T1000 (cell line): ENCODE results near the gene VDR.

Source experiments
- DNase-seq: peaks from one replicate; lab custom pipeline; 2025; ENCODE audit warnings: mixed read lengths; lab: John Stamatoyannopoulos, UW

VDR gene

DNA sequence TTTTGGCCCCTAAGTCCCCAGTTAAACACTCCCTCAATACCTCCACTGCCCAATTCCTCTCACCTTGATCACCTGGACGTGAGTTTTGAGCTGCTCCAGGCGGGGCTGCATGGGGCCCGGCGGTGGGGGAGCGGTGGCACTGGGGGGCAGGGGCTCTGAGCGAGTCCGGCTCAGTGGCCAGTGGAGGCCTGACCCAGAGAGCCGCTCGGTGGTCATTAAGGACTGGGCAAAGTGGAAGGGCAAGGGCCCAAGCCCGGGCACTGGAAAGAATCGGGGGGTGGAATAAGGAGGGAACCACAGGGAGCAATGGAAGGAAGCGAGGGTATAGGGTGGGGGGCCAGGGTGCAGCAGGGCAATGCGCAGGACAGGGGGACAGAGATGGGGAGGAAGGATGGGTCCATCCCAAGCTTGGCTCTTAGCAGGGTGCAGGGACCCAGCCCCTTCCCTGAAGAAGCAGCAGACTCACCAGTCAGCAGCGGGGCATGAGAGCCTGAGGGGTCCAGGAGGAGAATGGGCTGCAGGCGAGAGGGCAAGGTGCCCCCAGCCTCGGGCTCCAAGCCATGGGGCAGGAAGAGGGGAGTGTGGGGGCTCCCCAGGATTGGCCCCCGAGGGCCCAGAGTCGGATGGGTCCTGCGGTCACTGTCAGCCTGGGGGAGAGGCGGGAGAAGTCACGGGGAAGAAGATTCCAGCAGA, 109.5 kb downstream of the VDR start:
- DNase-seq: no peak

DNA sequence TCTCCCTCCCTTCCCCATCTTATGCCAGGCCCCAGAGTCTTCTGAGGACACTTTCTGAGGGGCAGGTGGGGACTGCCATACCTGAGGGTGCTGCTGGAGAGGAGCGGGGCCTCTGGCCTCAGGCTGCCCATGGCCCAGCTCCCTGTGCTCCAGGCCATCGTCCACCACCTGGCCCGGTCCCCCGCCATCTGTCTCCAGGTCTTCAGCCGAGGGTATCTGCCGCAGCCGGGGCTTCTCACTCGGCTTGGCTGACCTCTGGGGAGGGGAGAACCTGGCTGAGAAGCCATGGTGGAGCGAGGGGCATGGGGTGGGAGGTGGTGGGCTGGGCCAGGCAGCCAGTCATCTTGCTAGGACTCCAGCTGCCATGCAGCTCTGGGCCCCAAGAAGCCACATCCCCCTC, 110.1 kb downstream of the VDR start:
- DNase-seq: no peak

DNA sequence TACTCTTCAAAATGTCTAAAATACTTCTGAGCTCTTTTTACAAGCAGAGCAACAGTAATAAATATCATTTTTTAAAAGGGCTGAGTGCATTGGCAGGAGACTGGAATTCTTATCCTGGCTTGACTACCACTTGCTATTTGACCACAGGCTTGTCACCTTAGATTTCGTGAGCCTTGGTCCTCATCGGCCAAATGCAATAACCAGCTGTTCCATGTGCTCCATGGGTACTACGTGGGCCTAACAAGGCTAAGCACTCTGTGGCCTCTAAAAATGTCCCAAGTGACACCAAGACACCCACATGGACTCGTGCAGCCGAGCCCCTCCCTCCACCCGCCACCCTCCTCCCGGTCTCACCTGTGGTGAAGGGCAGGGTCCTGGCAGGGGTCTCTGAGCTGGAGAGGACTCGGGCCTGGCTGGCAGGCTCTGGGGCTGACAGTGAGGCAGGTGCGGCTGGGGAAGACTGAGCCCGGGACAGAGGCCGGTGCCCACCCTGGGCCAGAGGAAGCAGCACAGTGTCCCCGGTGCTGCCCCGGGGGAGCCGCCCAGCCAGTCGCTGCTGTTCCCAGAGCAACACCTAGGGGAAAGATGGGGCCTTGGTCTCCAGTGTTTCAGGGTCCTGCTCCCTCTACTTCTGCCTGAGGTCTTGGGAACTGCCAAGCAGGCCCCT, 111.6 kb downstream of the VDR start:
- no peak for DNase-seq

DNA sequence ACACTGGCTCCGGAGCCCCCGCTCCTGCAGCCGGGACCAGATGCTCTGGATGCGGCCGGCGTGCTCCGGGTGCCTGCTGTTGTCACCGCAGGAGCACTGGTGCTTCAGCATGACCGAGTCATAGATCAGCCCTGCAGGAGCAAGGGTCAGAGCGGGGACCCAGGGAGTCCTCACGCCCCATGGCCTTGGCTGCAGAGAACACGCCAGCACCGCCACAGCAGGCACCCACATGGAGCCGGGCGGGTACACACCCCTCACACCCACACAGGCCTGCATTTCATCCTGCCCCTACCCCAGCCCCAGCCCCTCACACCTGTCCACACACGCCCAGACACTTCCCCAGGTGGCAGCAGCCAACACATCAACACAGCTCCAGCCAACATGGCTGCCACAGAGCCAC, 112.9 kb downstream of the VDR start:
- DNase-seq: no peak
